Mammary epithelial cell (primary cell): ENCODE measurements around the gene PTPRA.

Experiments used
- CTCF ChIP-seq, 2 donors: IDR thresholded peaks in 1 of 2; conservative IDR thresholded peaks in 1 of 2; 2 replicates each; pipeline ENCODE4 v1.5.1; 2011 to 2012; ENCODE audit warnings: inconsistent platforms in 2 of 2, low read length in 2 of 2, mild to moderate bottlenecking in 2 of 2, control low read depth in 1 of 2, low read depth in 1 of 2; ENCODE audit not compliant: insufficient read depth in 1 of 2; ENCODE audit errors: extremely low read depth in 1 of 2
- EZH2 ChIP-seq: IDR thresholded peaks from 2 replicates; pipeline ENCODE4 v1.6.1; 2012; ENCODE audit warnings: low read length, inconsistent platforms, borderline replicate concordance

- TF ChIP-seq CTCF (conservative IDR thresholded peaks at IDR 0.05 in 1 of 2, IDR thresholded peaks at IDR 0.05 in 1 of 2; ENCODE audit: extremely low read depth in 1 of 2, insufficient read depth in 1 of 2, low read depth in 1 of 2, low read length in 2 of 2) = no peak
- TF ChIP-seq EZH2 = no peak
Observed at GRCh38 chr20:3003416-3003815, 130.1 kb downstream of the PTPRA start.
